Measurements from ENCODE around the gene CDH6. TPM values are rescaled to one million over a fixed set of nuclear protein-coding genes. Genes with fewer than 3 reads are reported as not detected.

CDH6 gene
- total RNA-seq = not detected

GRCh38 chr5:31193591-31194467 is at the start of gene CDH6:
Gene CDH6, plus strand, starts transcription at chr5:31193686. Its CDS starts 73,788 bp downstream, at chr5:31267474.

Data from melanocyte of skin (primary cell).